Transverse colon (tissue), 3 donors: Measurements from ENCODE around the gene TCAP.

Experiments
- EP300 ChIP-seq: sonication (generic); formaldehyde crosslinking; IDR thresholded peaks from one replicate; pipeline ENCODE4 v1.6.1; 2017; ENCODE audit warnings: antibody characterized with exemption, low read depth
- POLR2A ChIP-seq: fragments of 450-650 bp; IDR thresholded peaks from one replicate; pipeline ENCODE4 v1.6.1; 2016; ENCODE audit warnings: antibody characterized with exemption, mild to moderate bottlenecking, moderate library complexity
- TF ChIP-seq, protein P1 (sequence below), 5 experiments: fragments of 200-600 bp in 3 of 5; fragments of 450-650 bp in 2 of 5; sonication (generic) in 3 of 5; IDR thresholded peaks; 1 replicate in 2 of 5; 2 replicates in 3 of 5; pipeline ENCODE4 v1.5.1; 2016 to 2017; ENCODE audit warnings: antibody characterized with exemption in 5 of 5, inconsistent platforms in 3 of 5, mild to moderate bottlenecking in 2 of 5, moderate library complexity in 1 of 5

- TF ChIP-seq, protein P1, sequence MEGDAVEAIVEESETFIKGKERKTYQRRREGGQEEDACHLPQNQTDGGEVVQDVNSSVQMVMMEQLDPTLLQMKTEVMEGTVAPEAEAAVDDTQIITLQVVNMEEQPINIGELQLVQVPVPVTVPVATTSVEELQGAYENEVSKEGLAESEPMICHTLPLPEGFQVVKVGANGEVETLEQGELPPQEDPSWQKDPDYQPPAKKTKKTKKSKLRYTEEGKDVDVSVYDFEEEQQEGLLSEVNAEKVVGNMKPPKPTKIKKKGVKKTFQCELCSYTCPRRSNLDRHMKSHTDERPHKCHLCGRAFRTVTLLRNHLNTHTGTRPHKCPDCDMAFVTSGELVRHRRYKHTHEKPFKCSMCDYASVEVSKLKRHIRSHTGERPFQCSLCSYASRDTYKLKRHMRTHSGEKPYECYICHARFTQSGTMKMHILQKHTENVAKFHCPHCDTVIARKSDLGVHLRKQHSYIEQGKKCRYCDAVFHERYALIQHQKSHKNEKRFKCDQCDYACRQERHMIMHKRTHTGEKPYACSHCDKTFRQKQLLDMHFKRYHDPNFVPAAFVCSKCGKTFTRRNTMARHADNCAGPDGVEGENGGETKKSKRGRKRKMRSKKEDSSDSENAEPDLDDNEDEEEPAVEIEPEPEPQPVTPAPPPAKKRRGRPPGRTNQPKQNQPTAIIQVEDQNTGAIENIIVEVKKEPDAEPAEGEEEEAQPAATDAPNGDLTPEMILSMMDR (IDR thresholded peaks at IDR 0.05): no peak
- no peak for TF ChIP-seq EP300
- no peak for TF ChIP-seq POLR2A
These were observed 17.9 kb upstream of the TCAP start for GRCh38 chr17:39647256-39647655.
